ENCODE results near the gene PAK2.

DNA sequence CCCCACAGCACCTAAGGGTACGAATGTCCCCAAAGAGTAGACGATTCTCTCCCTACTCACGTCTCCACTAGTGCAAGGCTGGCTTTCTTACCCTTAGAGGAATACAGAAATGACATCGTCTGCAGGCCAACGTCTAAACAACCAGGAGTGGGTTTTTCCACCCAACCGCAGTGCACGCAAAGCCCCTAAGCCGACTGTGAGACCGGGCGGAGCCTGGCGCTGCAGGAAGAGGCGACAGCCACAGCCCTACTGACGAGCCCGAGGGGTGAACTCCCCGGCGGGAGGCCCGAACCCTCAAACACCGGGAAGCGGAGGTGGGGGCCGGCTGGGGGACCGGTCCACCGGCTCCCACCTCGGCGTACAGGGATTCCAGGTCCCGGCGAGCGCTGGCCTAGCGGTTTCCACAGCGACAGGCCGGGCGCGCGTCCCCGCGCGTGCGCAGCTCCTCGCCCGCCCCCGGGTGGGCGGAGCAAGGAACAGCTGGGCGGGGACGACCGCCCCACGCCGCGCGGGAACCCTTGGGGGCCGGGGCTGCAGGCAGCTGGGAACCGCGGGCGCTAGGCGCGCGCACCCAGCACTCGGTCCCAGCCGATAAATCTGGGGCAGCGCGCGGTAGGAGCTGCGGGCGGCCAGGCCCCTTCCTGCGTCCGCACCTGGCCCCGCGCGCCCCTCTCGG is 27.7 kb upstream of the PAK2 start, which contains the start of the genes CEP19 and PIGX:
- TF ChIP-seq, protein P1, sequence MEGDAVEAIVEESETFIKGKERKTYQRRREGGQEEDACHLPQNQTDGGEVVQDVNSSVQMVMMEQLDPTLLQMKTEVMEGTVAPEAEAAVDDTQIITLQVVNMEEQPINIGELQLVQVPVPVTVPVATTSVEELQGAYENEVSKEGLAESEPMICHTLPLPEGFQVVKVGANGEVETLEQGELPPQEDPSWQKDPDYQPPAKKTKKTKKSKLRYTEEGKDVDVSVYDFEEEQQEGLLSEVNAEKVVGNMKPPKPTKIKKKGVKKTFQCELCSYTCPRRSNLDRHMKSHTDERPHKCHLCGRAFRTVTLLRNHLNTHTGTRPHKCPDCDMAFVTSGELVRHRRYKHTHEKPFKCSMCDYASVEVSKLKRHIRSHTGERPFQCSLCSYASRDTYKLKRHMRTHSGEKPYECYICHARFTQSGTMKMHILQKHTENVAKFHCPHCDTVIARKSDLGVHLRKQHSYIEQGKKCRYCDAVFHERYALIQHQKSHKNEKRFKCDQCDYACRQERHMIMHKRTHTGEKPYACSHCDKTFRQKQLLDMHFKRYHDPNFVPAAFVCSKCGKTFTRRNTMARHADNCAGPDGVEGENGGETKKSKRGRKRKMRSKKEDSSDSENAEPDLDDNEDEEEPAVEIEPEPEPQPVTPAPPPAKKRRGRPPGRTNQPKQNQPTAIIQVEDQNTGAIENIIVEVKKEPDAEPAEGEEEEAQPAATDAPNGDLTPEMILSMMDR (IDR thresholded peaks at IDR 0.05) = peak in 2 of 3 experiments; percentile 7 to 27
- peak in 1 of 2 donors; percentile 82 for TF ChIP-seq POLR2A (IDR thresholded peaks at IDR 0.05)
- peak in 1 of 2 donors; percentile 65 for TF ChIP-seq POLR2AphosphoS5 (IDR thresholded peaks at IDR 0.05; ENCODE audit: insufficient read depth in 1 of 2, low read depth in 1 of 2)

Measured in vagina (tissue), 2 donors.